Mesenchymal stem cell (in vitro differentiated cells and primary cell): ENCODE results near the gene PTPRN2.
A peak's percentile ranks its signal among the peaks of the same experiment; 100 is the strongest.

Experiments
- DNase-seq: peaks from one replicate; pipeline ENCODE4 v3.0.0-alpha.2; 2013
- H2AFZ ChIP-seq: one replicate; pipeline ENCODE4 v1.6.1; 2013; ENCODE audit warnings: low read depth, mild to moderate bottlenecking, control low read depth, inconsistent platforms, low read length, moderate library complexity
- H2AK5ac ChIP-seq: 2 replicates; pipeline ENCODE4 v1.6.1; 2013; ENCODE audit warnings: low read length, moderate library complexity, mild to moderate bottlenecking, inconsistent platforms; ENCODE audit not compliant: severe bottlenecking
- H2BK120ac ChIP-seq: one replicate; pipeline ENCODE4 v1.6.1; 2013; ENCODE audit warnings: low read depth, mild to moderate bottlenecking, inconsistent platforms, low read length, moderate library complexity
- H2BK12ac ChIP-seq, 2 experiments: one replicate each; pipeline ENCODE4 v1.6.1; 2013; ENCODE audit warnings: inconsistent platforms in 2 of 2, low read length in 2 of 2, mild to moderate bottlenecking in 2 of 2, moderate library complexity in 2 of 2, control low read depth in 1 of 2
- H2BK15ac ChIP-seq: one replicate; pipeline ENCODE4 v1.6.1; 2013; ENCODE audit warnings: mild to moderate bottlenecking, low read depth, inconsistent platforms; ENCODE audit not compliant: poor library complexity, severe bottlenecking
- H2BK5ac ChIP-seq: 2 replicates; pipeline ENCODE4 v1.6.1; 2013; ENCODE audit warnings: low read depth, mild to moderate bottlenecking, low read length, control low read depth, inconsistent platforms; ENCODE audit not compliant: poor library complexity, severe bottlenecking
- H3K14ac ChIP-seq, 2 experiments: one replicate each; pipeline ENCODE4 v1.6.1; 2013; ENCODE audit warnings: inconsistent platforms in 2 of 2, low read length in 2 of 2, control low read depth in 1 of 2, mild to moderate bottlenecking in 1 of 2, moderate library complexity in 1 of 2
- H3K18ac ChIP-seq, 2 experiments: one replicate each; pipeline ENCODE4 v1.6.1; 2013; ENCODE audit warnings: inconsistent platforms in 2 of 2, low read length in 2 of 2, control low read depth in 1 of 2, low read depth in 1 of 2, mild to moderate bottlenecking in 1 of 2
- H3K23ac ChIP-seq, 2 experiments: one replicate each; pipeline ENCODE4 v1.6.1; 2013; ENCODE audit warnings: inconsistent platforms in 2 of 2, low read length in 2 of 2, mild to moderate bottlenecking in 2 of 2, moderate library complexity in 2 of 2, control low read depth in 1 of 2
- H3K27ac ChIP-seq: 2 replicates; pipeline ENCODE4 v1.5.1; 2013; ENCODE audit warnings: mild to moderate bottlenecking, moderate library complexity, low read length, control low read depth, inconsistent platforms; ENCODE audit not compliant: poor library complexity, severe bottlenecking
- H3K27me3 ChIP-seq, 2 experiments: 2 replicates each; pipeline versions ENCODE4 v1.6.1 to v1.7.0; 2013; ENCODE audit warnings: low read length in 2 of 2, mild to moderate bottlenecking in 2 of 2, moderate library complexity in 2 of 2, control low read depth in 1 of 2, inconsistent platforms in 1 of 2; ENCODE audit not compliant: control insufficient read depth in 1 of 2, insufficient read depth in 1 of 2
- H3K36me3 ChIP-seq, 2 experiments: 2 replicates each; pipeline versions ENCODE4 v1.6.1 to v1.7.0; 2013; ENCODE audit warnings: low read length in 2 of 2, control low read depth in 1 of 2, inconsistent platforms in 1 of 2, low read depth in 1 of 2, mild to moderate bottlenecking in 1 of 2; ENCODE audit not compliant: insufficient read depth in 2 of 2, control insufficient read depth in 1 of 2
- H3K4ac ChIP-seq, 2 experiments: one replicate each; pipeline ENCODE4 v1.6.1; 2013; ENCODE audit warnings: inconsistent platforms in 2 of 2, low read length in 2 of 2, mild to moderate bottlenecking in 2 of 2, moderate library complexity in 2 of 2, control low read depth in 1 of 2, low read depth in 1 of 2
- H3K4me1 ChIP-seq: 2 replicates; pipeline ENCODE4 v1.6.1; 2013; ENCODE audit warnings: low read depth, low read length, control low read depth; ENCODE audit not compliant: control insufficient read depth, insufficient read depth
- H3K4me2 ChIP-seq: 2 replicates; pipeline ENCODE4 v1.6.1; 2013; ENCODE audit warnings: low read length, mild to moderate bottlenecking, inconsistent platforms; ENCODE audit not compliant: poor library complexity, severe bottlenecking
- H3K4me3 ChIP-seq, 2 experiments: 2 replicates each; pipeline versions ENCODE4 v1.5.1 to v1.7.0; 2013; ENCODE audit warnings: low read length in 2 of 2, mild to moderate bottlenecking in 2 of 2, control low read depth in 1 of 2, low read depth in 1 of 2; ENCODE audit not compliant: insufficient read depth in 1 of 2
- H3K79me1 ChIP-seq: replicated peaks from 2 replicates; pipeline ENCODE4 v1.6.1; 2013; ENCODE audit warnings: mild to moderate bottlenecking, control low read depth, low read length, inconsistent platforms; ENCODE audit not compliant: poor library complexity, severe bottlenecking
- H3K9ac ChIP-seq: 2 replicates; pipeline ENCODE4 v1.7.0; 2013; ENCODE audit warnings: mild to moderate bottlenecking, low read length, moderate library complexity
- H3K9me3 ChIP-seq: 2 replicates; pipeline ENCODE4 v1.7.0; 2013; ENCODE audit warnings: mild to moderate bottlenecking, low read length; ENCODE audit not compliant: control insufficient read depth
- H4K8ac ChIP-seq: one replicate; pipeline ENCODE4 v1.6.1; 2013; ENCODE audit warnings: inconsistent platforms, mild to moderate bottlenecking, low read length, moderate library complexity
- H4K91ac ChIP-seq: one replicate; pipeline ENCODE4 v1.6.1; 2013; ENCODE audit warnings: mild to moderate bottlenecking, low read length, inconsistent platforms
- WGBS: methylation state at CpG from one replicate; pipeline ENCODE4 v1.1.7; 2013; ENCODE audit warnings: mixed read lengths; 5-methylcytosine and 5-hydroxymethylcytosine counted together

The PTPRN2 gene

GRCh38 chr7:157819455-157819807, 768.2 kb downstream of the PTPRN2 start:
- H3K4me1 ChIP-seq, result peaks cover 2% of the 10 kb centered on the region
- no peak overlapping the region for H3K18ac ChIP-seq
- no peak overlapping the region for H3K4ac ChIP-seq
- no peak overlapping the region for H2AK5ac ChIP-seq
- WGBS, result 80% methylated on average over 21 of the region's 21 CpGs
- no peak overlapping the region for H3K4me2 ChIP-seq
- no peak overlapping the region for H3K4me3 ChIP-seq
- H2BK120ac ChIP-seq, result no peak overlapping the region
- H3K36me3 ChIP-seq, result no peaks in the 10 kb centered on the region
- H2AFZ ChIP-seq, result no peak overlapping the region
- no peak overlapping the region for H2BK5ac ChIP-seq
- no peak for DNase-seq
- peaks cover 3% of the 10 kb centered on the region for H3K9me3 ChIP-seq
- no peaks in the 10 kb centered on the region for H3K79me1 ChIP-seq
- H2BK12ac ChIP-seq, result no peak overlapping the region
- no peaks in the 10 kb centered on the region for H3K27me3 ChIP-seq
- H2BK15ac ChIP-seq, result no peak overlapping the region
- no peak overlapping the region for H3K27ac ChIP-seq
- H4K8ac ChIP-seq, result no peak overlapping the region
- H4K91ac ChIP-seq, result no peak overlapping the region
- H3K14ac ChIP-seq, result no peak overlapping the region
- no peak overlapping the region for H3K9ac ChIP-seq
- no peak overlapping the region for H3K23ac ChIP-seq

GRCh38 chr7:157818701-157819454, 768.7 kb downstream of the PTPRN2 start:
- no peak for DNase-seq
- Histone ChIP-seq H3K27ac (no peak overlapping the region), H3K14ac (no peak overlapping the region), H2AK5ac (no peak overlapping the region), H3K79me1 (no peaks in the 10 kb centered on the region), H2BK5ac (no peak overlapping the region), H4K8ac (no peak overlapping the region), H3K18ac (no peak overlapping the region), H3K4me2 (no peak overlapping the region), H3K4me1 (peaks cover 2% of the 10 kb centered on the region), H2BK12ac (no peak overlapping the region), H3K4me3 (no peak overlapping the region), H3K27me3 (no peaks in the 10 kb centered on the region), H3K9ac (no peak overlapping the region), H2BK15ac (no peak overlapping the region), H4K91ac (no peak overlapping the region), H3K36me3 (no peaks in the 10 kb centered on the region), H3K23ac (no peak overlapping the region), H2AFZ (no peak overlapping the region), H3K9me3 (peaks cover 3% of the 10 kb centered on the region), H2BK120ac (no peak overlapping the region), H3K4ac (no peak overlapping the region)
- 83% methylated on average over 17 of the region's 20 CpGs for WGBS

GRCh38 chr7:157817944-157818700, 769.5 kb downstream of the PTPRN2 start:
- no peak for DNase-seq
- peak overlapping the region in 1 of 2 experiments; percentile 16 for H3K4me3 ChIP-seq
- H4K91ac ChIP-seq, result peak overlapping the region; percentile 52
- no peak overlapping the region for H3K9ac ChIP-seq
- H2BK5ac ChIP-seq, result no peak overlapping the region
- 83% methylated on average over 13 of the region's 13 CpGs for WGBS
- no peak overlapping the region for H3K14ac ChIP-seq
- no peak overlapping the region for H2AK5ac ChIP-seq
- no peak overlapping the region for H4K8ac ChIP-seq
- H3K9me3 ChIP-seq, result peaks cover 3% of the 10 kb centered on the region
- H2BK120ac ChIP-seq, result no peak overlapping the region
- no peak overlapping the region for H2BK12ac ChIP-seq
- H3K23ac ChIP-seq, result no peak overlapping the region
- no peak overlapping the region for H3K4ac ChIP-seq
- no peak overlapping the region for H3K27ac ChIP-seq
- no peak overlapping the region for H2BK15ac ChIP-seq
- no peaks in the 10 kb centered on the region for H3K36me3 ChIP-seq
- no peak overlapping the region for H2AFZ ChIP-seq
- H3K4me1 ChIP-seq, result peaks cover 2% of the 10 kb centered on the region
- H3K27me3 ChIP-seq, result no peaks in the 10 kb centered on the region
- no peaks in the 10 kb centered on the region for H3K79me1 ChIP-seq
- H3K4me2 ChIP-seq, result no peak overlapping the region
- H3K18ac ChIP-seq, result no peak overlapping the region

- no peaks in the 10 kb centered on the region for H3K36me3 ChIP-seq
- WGBS, result 66% methylated on average over 10 of the region's 11 CpGs
- no peak overlapping the region for H2AFZ ChIP-seq
Measured at GRCh38 chr7:157817433-157817832, 770.2 kb downstream of the PTPRN2 start.

More at GRCh38 chr7:157817433-157817832, 770.2 kb downstream of the PTPRN2 start:
- Histone ChIP-seq H4K8ac (no peak overlapping the region), H3K9ac (no peak overlapping the region), H3K9me3 (peaks cover 3% of the 10 kb centered on the region), H3K27me3 (no peaks in the 10 kb centered on the region), H3K14ac (no peak overlapping the region), H2BK12ac (no peak overlapping the region), H3K4me2 (no peak overlapping the region), H2AK5ac (no peak overlapping the region), H3K23ac (no peak overlapping the region), H4K91ac (no peak overlapping the region), H2BK120ac (no peak overlapping the region), H3K18ac (no peak overlapping the region), H3K4me1 (peaks cover 2% of the 10 kb centered on the region), H2BK5ac (no peak overlapping the region), H3K27ac (no peak overlapping the region), H3K79me1 (no peaks in the 10 kb centered on the region), H3K4me3 (no peak overlapping the region), H2BK15ac (no peak overlapping the region), H3K4ac (no peak overlapping the region)
- no peak for DNase-seq
